ENCODE results near the gene FBXL5.
"Not testable (repeated sequence)": the region's sequence is repeated elsewhere in the genome, so short reads cannot be mapped to it uniquely, and the experiment has no call there.

Gene FBXL5

GRCh38 chr4:15649914-15650545, 5.1 kb downstream of the FBXL5 start:
- peak; percentile 70 for DNase-seq

DNA sequence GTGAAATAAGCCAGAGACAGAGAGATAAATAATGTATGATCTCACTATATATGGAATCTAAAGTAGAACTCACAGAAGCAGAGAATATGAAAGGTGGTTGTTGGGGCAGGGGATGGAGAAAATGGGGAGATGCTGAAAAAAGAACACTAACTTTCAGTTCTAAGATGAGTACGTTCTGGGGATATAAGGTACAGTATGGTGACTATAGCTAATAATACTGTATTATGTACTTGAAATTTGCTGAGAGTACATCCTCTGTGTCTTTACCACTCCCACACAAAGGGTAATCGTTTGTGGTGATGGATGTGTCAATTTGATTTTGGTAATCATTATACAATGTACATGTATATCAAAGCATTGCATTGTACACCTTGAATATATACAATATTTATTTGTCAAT, 6.6 kb downstream of the FBXL5 start:
- DNase-seq: no peak

DNA sequence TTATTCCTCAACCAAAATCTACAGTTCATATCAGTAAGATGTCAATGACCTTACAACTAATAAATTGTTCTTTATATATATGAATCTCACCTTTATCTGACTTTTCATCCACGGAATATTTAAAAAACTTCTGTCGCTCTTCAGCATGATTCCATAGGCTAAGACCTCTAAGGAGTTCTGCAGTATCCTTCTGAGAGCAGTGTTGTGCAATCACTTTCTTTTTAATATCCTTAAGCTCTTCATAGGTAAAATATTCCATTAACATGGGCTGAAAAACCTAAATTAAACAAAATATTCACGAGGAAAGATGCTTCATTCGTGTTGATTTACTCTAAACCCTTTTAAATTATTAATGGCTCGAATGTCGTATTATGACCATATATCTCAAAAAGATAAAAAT, 16.7 kb downstream of the FBXL5 start:
- no peak for DNase-seq

DNA sequence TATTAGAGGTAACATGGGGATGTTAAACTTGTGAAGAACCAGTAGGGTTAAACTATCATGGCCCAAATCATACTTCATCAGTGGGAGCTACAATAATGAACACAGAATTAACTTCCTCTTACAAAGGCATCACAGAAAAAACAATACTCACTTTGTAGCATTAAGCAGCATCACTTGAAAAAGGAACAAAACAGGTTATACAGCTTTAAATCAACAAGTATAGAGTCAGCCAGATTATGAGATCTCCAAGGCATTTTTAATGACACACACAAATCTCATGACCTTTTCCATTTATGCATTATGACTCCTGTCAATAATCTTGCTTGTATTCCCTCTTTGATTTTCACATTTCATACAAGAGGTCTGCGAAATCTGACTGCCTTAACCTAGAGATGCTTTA, 18.3 kb downstream of the FBXL5 start:
- DNase-seq: no peak

DNA sequence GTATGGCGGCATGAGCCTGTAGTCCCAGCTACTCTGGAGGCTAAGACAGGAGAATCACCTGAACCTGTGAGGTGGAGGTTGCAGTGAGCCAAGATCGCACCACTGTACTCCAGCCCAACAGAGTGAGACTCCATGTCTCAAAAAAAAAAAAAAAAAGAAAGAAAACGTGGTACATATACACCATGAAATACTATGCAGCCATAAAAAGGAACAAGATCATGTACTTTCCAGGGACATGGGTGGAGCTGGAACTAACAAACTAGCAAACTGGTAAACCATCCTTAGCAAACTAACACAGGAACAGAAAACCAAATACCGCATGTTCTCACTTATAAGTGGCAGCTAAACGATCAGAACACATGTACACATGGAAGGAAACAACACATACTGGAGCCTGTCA, 37.8 kb downstream of the FBXL5 start:
- not testable (repeated sequence) for DNase-seq

DNA sequence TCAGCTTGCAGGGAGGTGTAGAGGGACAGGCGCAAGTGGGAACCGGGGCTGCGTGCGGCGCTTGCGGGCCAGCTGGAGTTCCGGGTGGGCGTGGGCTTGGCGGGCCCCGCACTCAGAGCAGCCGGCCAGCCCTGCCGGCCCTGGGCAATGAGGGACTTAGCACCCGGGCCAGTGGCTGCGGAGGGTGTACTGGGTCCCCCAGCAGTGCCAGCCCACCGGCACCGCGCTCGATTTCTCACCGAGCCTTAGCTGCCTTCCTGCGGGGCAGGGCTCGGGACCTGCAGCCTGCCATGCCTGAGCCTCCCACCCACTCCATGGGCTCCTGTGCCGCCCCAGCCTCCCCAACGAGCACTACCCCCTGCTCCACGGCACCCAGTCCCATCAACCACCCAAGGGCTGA, 40.3 kb downstream of the FBXL5 start:
- not testable (repeated sequence) for DNase-seq

DNA sequence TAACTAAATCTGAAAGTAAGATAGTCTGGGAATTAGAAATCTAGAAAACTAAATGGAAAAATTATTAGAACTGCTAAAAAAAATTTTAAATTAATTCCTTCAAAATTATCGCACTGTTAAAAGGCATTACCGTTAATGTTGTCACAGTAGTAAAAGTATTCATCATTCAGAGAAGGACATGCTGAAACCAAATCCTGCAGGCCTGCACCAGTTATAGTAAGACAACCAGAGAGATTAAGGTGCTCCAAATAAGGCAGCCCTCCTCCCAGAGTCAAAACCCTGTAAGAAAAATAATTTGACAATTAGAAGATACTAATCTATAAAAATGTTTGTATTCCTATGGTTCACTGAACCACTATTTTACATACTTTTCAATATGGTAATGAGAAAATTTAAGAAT, 43.0 kb downstream of the FBXL5 start:
- no peak for DNase-seq

DNA sequence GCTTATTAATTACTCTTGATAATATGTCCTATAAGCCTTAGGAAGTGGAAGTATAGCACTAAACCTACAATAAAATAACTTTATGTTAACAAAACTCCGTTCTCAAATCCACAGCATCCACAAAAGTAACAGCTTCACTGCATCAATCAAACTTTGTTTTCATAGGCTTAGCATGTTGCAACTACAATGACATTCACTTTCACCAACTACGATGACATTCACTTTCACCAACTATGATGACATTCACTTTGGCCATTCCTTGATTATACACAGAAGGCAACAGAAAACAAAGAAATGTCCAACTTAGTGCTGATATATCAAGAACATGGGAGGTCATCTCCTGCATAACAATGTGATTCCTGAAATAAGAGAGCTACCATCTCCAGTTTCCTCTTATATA, 44.3 kb downstream of the FBXL5 start:
- no peak for DNase-seq

GRCh38 chr4:15605537-15605936, 49.6 kb downstream of the FBXL5 start:
- no peak for DNase-seq

GRCh38 chr4:15601862-15602261, 53.3 kb downstream of the FBXL5 start:
- DNase-seq: no peak

- DNase-seq: no peak
These were observed 55.0 kb downstream of the FBXL5 start for GRCh38 chr4:15600176-15600575.

GRCh38 chr4:15598644-15599043, 56.5 kb downstream of the FBXL5 start:
- DNase-seq: peak; percentile 77

DNA sequence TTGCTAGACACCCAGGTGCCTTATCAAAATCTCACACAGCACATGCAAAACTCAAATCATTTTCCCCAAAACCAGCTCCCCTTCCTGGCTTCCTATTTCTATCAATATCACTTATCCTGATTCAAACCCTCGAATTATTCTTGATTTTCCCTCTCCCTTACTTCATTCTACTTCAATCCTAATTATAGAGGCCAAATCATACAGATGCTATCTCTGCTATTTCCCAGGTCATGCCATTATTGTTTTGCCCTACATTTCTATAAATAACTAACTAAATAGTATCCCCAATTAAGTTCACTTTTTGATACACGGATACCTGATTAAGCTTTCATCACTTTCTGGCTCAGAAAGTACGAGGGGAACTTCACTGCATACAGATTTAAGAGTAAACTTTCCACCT, 62.4 kb downstream of the FBXL5 start:
- no peak for DNase-seq

GRCh38 chr4:15587649-15588048, 67.5 kb downstream of the FBXL5 start:
- DNase-seq: no peak

DNA sequence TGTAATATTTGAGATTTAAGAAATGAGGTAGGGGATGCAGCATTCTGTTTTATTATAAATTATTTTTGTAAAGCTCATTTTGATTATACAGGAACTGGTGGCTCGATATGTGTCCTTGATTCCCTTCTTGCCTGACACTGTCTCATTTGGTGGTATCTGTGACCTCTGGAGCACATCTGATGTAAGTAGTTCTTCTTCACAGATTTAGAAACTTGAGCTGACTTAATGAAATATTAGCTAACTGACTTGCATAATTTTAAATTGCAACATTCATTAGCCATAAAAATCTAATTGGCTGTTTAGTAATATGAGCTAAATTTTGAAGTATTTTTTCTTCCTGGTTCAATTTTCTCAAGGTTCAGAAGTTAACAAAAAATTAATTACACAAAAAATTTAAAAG, 69.1 kb downstream of the FBXL5 start:
- no peak for DNase-seq

DNA sequence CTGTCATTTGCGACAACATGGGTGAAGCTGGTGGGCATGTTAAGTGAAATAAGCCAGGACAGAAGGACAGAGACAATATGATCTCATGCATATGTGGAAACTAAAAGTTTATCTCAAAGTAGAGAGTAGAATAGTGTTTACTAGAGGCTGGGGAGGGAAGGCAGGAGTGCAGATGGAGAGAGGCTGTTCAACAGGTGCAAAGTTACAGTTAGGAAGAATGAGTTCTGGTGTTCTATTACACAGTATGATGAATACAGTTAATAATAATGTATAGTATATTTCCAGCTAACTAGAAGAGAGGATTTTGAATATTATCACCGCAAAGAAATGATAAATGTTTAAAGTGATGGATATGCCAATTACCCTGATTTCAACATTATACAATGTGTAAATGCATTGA, 69.8 kb downstream of the FBXL5 start:
- DNase-seq: no peak

GRCh38 chr4:15584785-15585184, 70.4 kb downstream of the FBXL5 start:
- DNase-seq: no peak

DNA sequence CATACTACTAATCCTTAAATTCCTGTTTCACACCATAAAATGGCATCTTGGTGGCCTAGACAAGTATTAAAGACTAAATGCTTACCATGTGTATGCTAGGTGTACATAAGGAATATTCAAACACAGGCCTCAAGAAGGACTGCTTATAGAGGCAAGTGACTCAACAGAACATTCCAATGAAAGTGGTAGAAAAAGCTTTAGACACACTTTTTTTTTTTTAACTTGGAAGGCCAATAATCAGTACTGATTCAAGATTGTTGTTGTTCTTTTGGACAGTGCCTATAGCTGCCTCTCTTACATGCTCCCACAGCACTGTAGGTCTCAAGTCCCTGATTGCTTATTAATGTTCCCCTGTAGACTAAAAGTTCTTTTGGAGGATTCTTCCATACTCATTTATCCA, 77.6 kb downstream of the FBXL5 start:
- peak; percentile 71 for DNase-seq

- peak; percentile 62 for DNase-seq
These were observed 79.2 kb downstream of the FBXL5 start for GRCh38 chr4:15575966-15576365.

GRCh38 chr4:15569746-15570145, 85.4 kb downstream of the FBXL5 start:
- DNase-seq: no peak

DNA sequence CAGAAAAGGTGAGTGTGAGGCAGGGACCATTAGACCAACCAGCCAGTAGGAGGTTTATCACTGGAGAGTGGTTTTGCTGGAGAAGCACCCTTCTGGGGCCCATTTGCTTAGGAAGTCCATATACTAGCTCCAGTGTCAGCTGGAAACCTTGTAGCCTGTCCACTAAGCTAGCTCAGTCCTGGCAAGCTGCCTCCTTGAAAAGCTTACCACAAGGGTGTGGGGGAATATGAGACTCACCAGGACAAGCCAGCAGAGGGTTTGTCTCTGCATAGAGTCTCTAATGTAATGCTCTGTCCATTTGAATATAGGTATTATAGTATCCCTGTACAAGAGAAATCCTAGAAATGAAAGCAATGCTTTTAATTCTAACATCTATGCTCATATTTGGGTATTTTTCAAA, 86.3 kb downstream of the FBXL5 start:
- DNase-seq: no peak

GRCh38 chr4:15563871-15564270, 91.3 kb downstream of the FBXL5 start:
- DNase-seq: no peak

DNA sequence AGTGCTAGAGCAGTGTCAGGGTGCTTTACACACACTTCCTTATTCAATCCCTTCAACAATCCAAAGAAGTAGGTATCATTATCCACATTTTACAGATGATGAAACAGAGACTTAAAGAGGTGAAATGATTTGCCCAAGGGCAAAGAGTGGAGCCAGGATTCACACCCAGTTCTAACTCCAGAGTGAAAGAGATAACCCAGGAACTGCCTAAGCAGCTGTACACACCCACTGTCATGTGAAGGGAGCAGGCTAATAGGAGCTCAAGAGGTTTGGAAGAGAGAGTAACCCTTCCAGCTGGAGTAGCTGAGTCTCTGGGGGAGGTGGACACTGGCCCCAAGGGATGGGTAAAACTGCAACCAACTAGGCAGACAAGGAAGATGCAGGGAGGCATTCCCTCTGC, 92.5 kb downstream of the FBXL5 start:
- no peak for DNase-seq

DNA sequence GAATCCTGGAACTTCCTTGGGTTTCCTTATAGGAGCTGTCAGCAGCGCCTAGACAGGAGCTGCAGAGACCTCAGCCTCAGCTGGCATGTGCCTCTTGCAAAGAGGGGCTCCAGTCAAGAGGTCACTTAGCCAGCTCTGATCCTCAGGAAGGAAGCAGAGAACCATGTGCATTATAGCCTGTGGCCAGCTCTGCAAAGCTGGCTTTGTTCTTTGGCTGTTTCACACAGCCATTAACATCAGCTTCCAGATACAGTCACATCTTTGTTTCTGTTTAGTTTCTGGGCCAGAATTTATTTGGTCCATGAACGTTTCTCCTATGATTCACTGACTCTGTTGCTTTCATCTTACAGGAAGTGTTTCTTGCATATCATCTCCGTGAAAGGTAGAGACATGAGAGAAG, 93.0 kb downstream of the FBXL5 start:
- no peak for DNase-seq

DNA sequence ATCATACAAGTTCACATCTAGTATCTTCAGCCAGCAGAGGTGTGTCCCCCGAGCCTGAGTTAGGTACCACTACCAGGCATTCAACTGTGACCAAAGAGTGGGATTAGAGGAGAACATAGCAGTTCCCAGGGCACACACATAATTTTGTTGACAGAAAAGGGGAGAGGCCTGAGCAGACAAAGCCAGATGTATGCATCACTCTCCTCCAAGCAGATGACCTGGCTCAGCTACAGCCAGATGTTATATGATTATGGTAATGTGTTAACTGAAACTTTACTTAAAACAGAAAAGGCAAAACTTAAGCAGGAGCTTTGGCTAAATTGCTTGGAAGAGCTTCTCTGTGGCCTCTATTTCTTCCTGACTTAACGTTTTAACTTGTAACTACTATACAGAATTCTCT, 96.6 kb downstream of the FBXL5 start:
- no peak for DNase-seq

All from fibroblast of skin of back (primary cell).